MM.1S (cell line): ENCODE measurements around the gene NUMB.

Experiments used
- DNase-seq: peaks from one replicate; pipeline ENCODE4 v3.0.0-alpha.2; 2015
- H2AFZ ChIP-seq: fragments of 300-600 bp; sonication (generic); 2 replicates; pipeline ENCODE4 v1.6.0; 2016; ENCODE audit warnings: antibody characterized with exemption, low read length
- H3F3A ChIP-seq: fragments of 300-600 bp; sonication (generic); 2 replicates; pipeline ENCODE4 v1.6.1; 2016; ENCODE audit warnings: mild to moderate bottlenecking, antibody characterized with exemption, low read length, moderate library complexity, mixed read lengths; ENCODE audit not compliant: insufficient read depth
- H3K27ac ChIP-seq: fragments of 300-600 bp; sonication (generic); 2 replicates; pipeline ENCODE4 v1.5.1; 2016; ENCODE audit warnings: mild to moderate bottlenecking, low read length
- H3K27me3 ChIP-seq: fragments of 300-600 bp; sonication (generic); replicated peaks from 2 replicates; pipeline ENCODE4 v1.6.0; 2016; ENCODE audit warnings: low read length; ENCODE audit not compliant: insufficient read depth
- H3K36me3 ChIP-seq: fragments of 300-600 bp; sonication (generic); replicated peaks from 2 replicates; pipeline ENCODE4 v1.6.1; 2016; ENCODE audit warnings: mild to moderate bottlenecking, low read length, mixed read lengths; ENCODE audit not compliant: insufficient read depth
- H3K4me1 ChIP-seq: fragments of 300-600 bp; sonication (generic); 2 replicates; pipeline ENCODE4 v1.6.1; 2016; ENCODE audit warnings: low read length, mixed read lengths
- H3K4me2 ChIP-seq: fragments of 300-600 bp; sonication (generic); 2 replicates; pipeline ENCODE4 v1.6.0; 2016; ENCODE audit warnings: low read depth, low read length
- H3K4me3 ChIP-seq: fragments of 300-600 bp; sonication (generic); 2 replicates; pipeline ENCODE4 v1.5.1; 2016; ENCODE audit warnings: low read length, mixed read lengths
- H3K79me2 ChIP-seq: fragments of 300-600 bp; sonication (generic); 2 replicates; pipeline ENCODE4 v1.6.1; 2016; ENCODE audit warnings: mixed run types, low read length, mixed read lengths
- H3K9ac ChIP-seq: fragments of 300-600 bp; sonication (generic); 2 replicates; pipeline ENCODE4 v1.6.1; 2016; ENCODE audit warnings: low read length, mixed read lengths
- H3K9me2 ChIP-seq: fragments of 300-600 bp; sonication (generic); replicated peaks from 2 replicates; pipeline ENCODE4 v1.6.1; 2016; ENCODE audit warnings: mild to moderate bottlenecking, low read length, mixed read lengths; ENCODE audit not compliant: insufficient read depth
- H3K9me3 ChIP-seq: fragments of 300-600 bp; sonication (generic); replicated peaks from 2 replicates; pipeline ENCODE4 v1.6.1; 2016; ENCODE audit warnings: mild to moderate bottlenecking, low read length, mixed read lengths; ENCODE audit not compliant: insufficient read depth
- H4K20me1 ChIP-seq: fragments of 300-600 bp; sonication (generic); 2 replicates; pipeline ENCODE4 v1.6.1; 2016; ENCODE audit warnings: mild to moderate bottlenecking, low read length, moderate library complexity, mixed read lengths; ENCODE audit not compliant: insufficient read depth
- EZH2 ChIP-seq: fragments of 300-600 bp; sonication (generic); optimal IDR thresholded peaks from 2 replicates; pipeline ENCODE3; 2017; ENCODE audit warnings: low read depth, mild to moderate bottlenecking, antibody characterized with exemption, low read length, mixed read lengths
- EZH2phosphoT487 ChIP-seq: fragments of 300-600 bp; sonication (generic); IDR thresholded peaks from 2 replicates; pipeline ENCODE4 v1.6.1; 2018; ENCODE audit warnings: antibody characterized with exemption, low read length
- TF ChIP-seq, protein P1 (sequence below): fragments of 300-600 bp; sonication (generic); IDR thresholded peaks from 2 replicates; pipeline ENCODE4 v1.5.1; 2016; ENCODE audit warnings: antibody characterized with exemption, low read length, mixed read lengths

The NUMB gene

GRCh38 chr14:73428353-73428824, 30.0 kb downstream of the NUMB start:
- Histone ChIP-seq H3K4me2 (no peak overlapping the region), H3K4me1 (no peaks in the 10 kb centered on the region), H3K36me3 (no peaks in the 10 kb centered on the region), H3K79me2 (no peaks in the 10 kb centered on the region), H3K9ac (no peak overlapping the region), H2AFZ (no peak overlapping the region), H3F3A (no peaks in the 10 kb centered on the region), H3K9me2 (no peaks in the 10 kb centered on the region), H3K27ac (no peak overlapping the region), H3K9me3 (no peaks in the 10 kb centered on the region), H4K20me1 (no peaks in the 10 kb centered on the region), H3K4me3 (no peak overlapping the region), H3K27me3 (no peaks in the 10 kb centered on the region)
- no peak for DNase-seq
- no peak for TF ChIP-seq EZH2phosphoT487
- no peak for TF ChIP-seq EZH2
- TF ChIP-seq, protein P1, sequence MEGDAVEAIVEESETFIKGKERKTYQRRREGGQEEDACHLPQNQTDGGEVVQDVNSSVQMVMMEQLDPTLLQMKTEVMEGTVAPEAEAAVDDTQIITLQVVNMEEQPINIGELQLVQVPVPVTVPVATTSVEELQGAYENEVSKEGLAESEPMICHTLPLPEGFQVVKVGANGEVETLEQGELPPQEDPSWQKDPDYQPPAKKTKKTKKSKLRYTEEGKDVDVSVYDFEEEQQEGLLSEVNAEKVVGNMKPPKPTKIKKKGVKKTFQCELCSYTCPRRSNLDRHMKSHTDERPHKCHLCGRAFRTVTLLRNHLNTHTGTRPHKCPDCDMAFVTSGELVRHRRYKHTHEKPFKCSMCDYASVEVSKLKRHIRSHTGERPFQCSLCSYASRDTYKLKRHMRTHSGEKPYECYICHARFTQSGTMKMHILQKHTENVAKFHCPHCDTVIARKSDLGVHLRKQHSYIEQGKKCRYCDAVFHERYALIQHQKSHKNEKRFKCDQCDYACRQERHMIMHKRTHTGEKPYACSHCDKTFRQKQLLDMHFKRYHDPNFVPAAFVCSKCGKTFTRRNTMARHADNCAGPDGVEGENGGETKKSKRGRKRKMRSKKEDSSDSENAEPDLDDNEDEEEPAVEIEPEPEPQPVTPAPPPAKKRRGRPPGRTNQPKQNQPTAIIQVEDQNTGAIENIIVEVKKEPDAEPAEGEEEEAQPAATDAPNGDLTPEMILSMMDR: no peak

GRCh38 chr14:73427516-73428264, 30.7 kb downstream of the NUMB start:
- Histone ChIP-seq H3K27me3 (no peaks in the 10 kb centered on the region), H3K4me2 (no peak overlapping the region), H3K4me3 (no peak overlapping the region), H3K79me2 (no peaks in the 10 kb centered on the region), H3F3A (no peaks in the 10 kb centered on the region), H3K9ac (no peak overlapping the region), H3K4me1 (no peaks in the 10 kb centered on the region), H3K9me3 (no peaks in the 10 kb centered on the region), H4K20me1 (no peaks in the 10 kb centered on the region), H3K27ac (no peak overlapping the region), H2AFZ (no peak overlapping the region), H3K9me2 (no peaks in the 10 kb centered on the region), H3K36me3 (no peaks in the 10 kb centered on the region)
- TF ChIP-seq EZH2phosphoT487 (no peak), EZH2 (no peak)
- TF ChIP-seq, protein P1: no peak
- DNase-seq: no peak

GRCh38 chr14:73426877-73427276, 31.5 kb downstream of the NUMB start:
- Histone ChIP-seq H3K4me2 (no peak overlapping the region), H3K27ac (no peak overlapping the region), H3K4me1 (no peaks in the 10 kb centered on the region), H3K4me3 (no peak overlapping the region), H3K27me3 (no peaks in the 10 kb centered on the region), H4K20me1 (no peaks in the 10 kb centered on the region), H3K79me2 (no peaks in the 10 kb centered on the region), H3K36me3 (no peaks in the 10 kb centered on the region), H3K9me3 (no peaks in the 10 kb centered on the region), H3K9ac (no peak overlapping the region), H3K9me2 (no peaks in the 10 kb centered on the region), H2AFZ (no peak overlapping the region), H3F3A (no peaks in the 10 kb centered on the region)
- TF ChIP-seq EZH2phosphoT487 (no peak), EZH2 (no peak)
- TF ChIP-seq, protein P1: no peak
- DNase-seq: no peak
